ENCODE data around the gene CGNL1.

The CGNL1 gene

GRCh38 chr15:57583282-57583681, 207.0 kb downstream of the CGNL1 start:
- DNase-seq, result no peak

DNA sequence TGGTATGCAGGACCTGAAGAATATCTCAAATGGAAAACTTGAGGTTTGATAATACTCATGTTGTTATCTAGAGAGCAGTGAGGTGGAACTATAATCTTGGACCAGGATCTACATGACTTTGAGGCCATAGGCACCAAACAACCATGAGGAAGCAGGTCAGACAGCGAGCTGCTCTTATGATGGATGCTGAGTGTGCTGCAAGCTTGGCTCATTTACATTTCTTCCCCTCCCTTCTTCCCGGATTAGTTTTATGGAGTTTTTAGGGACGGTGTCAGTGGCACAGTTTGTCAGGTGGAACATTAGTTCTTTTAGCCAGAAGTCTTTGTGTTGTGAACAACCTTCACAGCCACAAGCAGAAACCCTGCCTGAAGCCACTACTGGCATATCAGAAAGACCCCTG, 207.4 kb downstream of the CGNL1 start:
- DNase-seq, result no peak

DNA sequence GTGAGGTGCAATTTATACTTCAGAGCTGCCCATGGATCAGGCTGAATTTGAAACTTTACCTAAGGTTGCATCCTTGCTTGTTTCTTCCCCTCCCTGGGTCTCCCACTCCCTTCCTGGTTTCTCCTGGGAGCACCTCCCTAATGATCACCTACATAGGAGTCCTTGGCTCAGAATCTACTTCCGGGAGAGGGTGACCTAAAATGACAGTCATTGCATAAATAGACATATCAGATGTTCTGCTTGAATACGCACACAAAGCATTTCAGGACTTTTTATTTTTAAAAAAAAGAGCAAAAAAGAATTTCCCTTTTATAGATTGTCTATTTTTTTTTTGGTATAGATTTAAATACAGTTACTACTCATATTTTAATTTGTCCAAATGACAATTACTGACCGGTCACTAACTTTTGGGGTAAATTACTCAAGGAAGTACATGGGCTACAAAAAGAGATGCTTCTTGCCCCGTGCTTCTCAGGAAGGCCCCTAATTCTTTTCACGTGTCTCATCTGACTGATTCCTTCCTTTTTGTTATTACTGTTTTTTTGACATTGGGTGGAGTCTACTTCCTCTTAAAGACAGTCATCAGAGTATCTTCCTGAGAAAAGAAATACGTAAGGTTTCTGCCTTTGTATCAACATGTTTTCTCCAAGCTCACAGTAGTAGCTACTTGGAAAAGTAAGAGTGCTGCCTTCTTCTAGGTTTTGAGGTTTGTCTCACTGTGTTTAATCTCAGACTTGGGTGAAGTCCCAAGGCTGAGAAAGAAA, 210.5 kb downstream of the CGNL1 start:
- no peak for DNase-seq

GRCh38 chr15:57589281-57589680, 213.0 kb downstream of the CGNL1 start:
- DNase-seq, result no peak

DNA sequence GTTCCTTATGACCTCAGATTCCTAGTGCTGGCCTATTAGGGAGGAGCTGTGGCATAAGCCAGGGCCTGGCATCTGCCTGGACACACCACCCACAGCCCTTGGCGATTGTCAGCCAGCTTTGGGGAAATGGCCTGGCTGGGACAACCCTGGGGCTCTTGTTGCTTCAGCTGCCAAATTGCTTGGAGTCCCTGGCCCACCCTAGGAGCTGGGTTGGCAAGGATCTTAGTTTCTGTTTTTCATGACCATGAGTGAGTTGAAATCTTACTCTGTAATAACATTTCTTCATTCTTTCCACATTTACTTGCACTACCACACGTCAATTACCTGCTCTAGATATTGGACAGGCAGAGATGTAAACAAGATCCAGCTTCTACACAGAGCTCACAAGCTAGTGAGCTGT, 213.4 kb downstream of the CGNL1 start:
- DNase-seq, result no peak

GRCh38 chr15:57591237-57591821, 215.0 kb downstream of the CGNL1 start:
- no peak for DNase-seq

- no peak for DNase-seq
These were observed 215.6 kb downstream of the CGNL1 start, which contains the start of gene MYZAP for GRCh38 chr15:57591822-57592367. MYZAP (plus strand) TSS chr15:57591904; CDS start chr15:57592035, 131 bp downstream.

GRCh38 chr15:57592426-57592825, 216.1 kb downstream of the CGNL1 start:
- DNase-seq, result no peak

DNA sequence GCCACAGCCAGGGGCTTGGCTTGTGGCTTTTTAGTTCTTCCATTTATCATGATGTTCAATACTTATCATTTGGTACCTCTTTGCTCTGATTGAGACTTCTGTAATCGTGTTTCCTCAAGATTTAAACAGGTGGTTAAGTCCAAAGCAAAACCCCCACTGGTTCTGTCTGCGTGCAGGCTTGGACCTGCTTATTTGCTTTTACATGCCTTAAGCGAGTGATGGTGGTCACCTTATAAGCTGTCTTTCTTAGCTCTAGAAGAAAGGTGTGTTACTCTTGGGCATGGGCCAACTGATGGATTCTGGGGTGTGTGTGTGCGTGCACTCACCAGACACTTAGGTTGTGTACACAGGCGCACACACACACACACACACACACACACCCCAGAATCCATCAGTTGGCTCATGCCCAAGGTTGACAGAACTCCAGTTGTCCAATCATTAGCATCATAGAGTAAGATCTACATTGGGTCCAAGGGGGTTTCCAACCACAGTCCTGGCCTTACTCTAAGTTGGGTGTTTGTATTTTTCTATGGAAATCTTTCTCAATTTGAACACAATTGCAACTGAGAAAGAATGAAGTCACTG, 216.6 kb downstream of the CGNL1 start:
- no peak for DNase-seq

GRCh38 chr15:57594479-57594878, 218.2 kb downstream of the CGNL1 start:
- DNase-seq, result no peak

DNA sequence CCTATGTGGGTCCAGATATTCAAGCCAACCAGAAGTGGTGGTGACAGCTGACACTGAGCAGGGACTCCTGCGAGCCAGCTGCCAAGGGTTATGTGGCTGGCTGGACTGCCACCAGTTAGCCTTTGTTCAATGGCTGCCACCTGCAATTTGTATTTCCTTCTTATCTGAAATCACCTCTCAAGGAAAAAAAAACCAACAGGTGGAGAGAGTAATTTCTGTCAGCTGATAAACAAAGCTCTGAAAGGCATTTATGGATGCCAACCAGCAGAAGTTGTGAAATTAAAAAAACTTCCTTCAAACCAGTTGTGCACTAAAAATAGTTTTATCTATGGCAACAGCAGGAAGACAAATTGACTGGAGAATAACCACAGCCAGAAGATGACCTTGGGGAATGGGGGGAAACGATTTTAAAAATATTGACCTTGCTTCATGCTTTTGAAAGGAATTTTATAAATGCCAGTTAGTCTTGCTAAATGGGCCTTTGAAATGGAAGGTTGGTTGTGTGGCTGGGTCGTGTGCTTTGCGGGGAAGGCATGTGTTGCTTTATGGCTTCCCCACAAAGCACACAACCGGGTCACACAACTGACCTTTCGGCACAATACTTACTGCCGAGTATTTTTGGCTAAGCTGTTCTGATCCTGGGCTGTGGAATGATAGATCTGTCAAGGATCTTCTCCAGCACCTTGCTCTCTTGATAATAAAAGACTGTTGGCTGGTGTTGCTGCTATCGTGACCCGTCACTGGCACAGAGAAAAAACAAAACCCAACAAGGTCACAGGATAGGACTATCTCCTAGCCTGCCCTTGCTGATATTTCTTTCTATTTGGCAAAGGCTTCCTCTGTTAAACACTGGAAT, 218.9 kb downstream of the CGNL1 start:
- DNase-seq, result peak; percentile 23

DNA sequence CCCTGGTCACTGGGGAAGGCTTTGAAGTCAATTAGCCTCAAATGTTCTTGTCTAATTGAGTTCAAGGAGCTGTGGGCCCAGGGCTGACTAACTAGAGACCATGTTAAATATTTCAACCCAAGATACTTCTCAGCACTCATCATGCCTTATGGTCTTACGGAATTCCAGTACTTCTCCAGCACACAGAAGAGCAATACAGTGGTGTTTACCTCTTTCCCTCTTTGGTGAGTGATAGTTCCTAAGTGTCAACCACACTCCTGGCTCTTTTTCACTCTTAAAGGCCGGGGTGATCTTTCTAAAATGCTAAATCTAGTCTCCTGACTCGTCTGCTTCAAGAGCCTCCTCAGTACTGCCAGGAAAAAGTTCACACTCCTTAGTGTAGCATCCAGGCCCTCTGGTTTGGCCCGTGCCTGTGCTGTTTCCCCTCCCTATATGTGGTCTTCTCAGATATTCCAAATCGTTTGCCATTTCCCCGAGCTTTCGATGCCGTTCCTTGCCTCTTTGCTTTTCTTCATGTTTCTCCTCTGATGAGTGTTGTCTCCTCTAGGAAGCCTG, 220.1 kb downstream of the CGNL1 start:
- no peak for DNase-seq

GRCh38 chr15:57596978-57597377, 220.7 kb downstream of the CGNL1 start:
- DNase-seq, result no peak

GRCh38 chr15:57597431-57597830, 221.1 kb downstream of the CGNL1 start:
- DNase-seq, result no peak

DNA sequence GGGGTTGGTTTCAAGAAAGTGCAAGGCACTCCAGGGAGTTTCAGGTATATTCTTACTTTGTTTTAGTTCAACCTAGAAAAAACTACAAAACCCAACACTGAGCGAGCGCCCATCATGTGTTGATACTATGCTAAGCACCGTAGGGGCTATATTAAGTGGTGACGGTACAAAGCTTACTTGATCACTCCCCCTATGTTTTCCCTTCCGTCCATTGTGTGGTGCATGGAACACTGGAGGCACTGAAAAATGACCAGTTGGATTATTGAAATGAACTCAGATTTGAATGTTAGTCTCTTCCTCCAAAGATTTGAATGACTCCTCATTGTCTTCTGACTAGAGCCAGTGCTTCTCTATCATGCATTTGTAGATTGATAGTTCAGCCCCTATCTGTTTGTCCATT, 222.0 kb downstream of the CGNL1 start:
- DNase-seq, result no peak

- DNase-seq, result no peak
These were observed 223.0 kb downstream of the CGNL1 start for GRCh38 chr15:57599296-57599810.

- no peak for DNase-seq
These were observed 223.9 kb downstream of the CGNL1 start for GRCh38 chr15:57600197-57600596.
